Ishikawa (cell line): ENCODE results near the gene FADS2.

ENCODE experiments used
- CEBPB ChIP-seq: IDR thresholded peaks from 2 replicates; pipeline ENCODE4 v1.6.1; 2012
- CREB1 ChIP-seq: IDR thresholded peaks from 2 replicates; pipeline ENCODE4 v1.6.1; 2012; ENCODE audit warnings: low read depth
- EGR1 ChIP-seq: IDR thresholded peaks from 2 replicates; pipeline ENCODE4 v1.6.1; 2012
- EP300 ChIP-seq: IDR thresholded peaks from 2 replicates; pipeline ENCODE4 v1.6.1; 2012; ENCODE audit warnings: borderline replicate concordance
- FOXM1 ChIP-seq: IDR thresholded peaks from 2 replicates; pipeline ENCODE4 v1.6.1; 2012; ENCODE audit warnings: low read depth, borderline replicate concordance
- NFIC ChIP-seq: IDR thresholded peaks from 2 replicates; pipeline ENCODE4 v1.6.1; 2012
- RAD21 ChIP-seq: IDR thresholded peaks from 2 replicates; pipeline ENCODE4 v1.6.1; 2012; ENCODE audit warnings: low read depth
- TAF1 ChIP-seq: IDR thresholded peaks from 2 replicates; pipeline ENCODE4 v1.6.1; 2012; ENCODE audit warnings: low read depth, mild to moderate bottlenecking
- TCF12 ChIP-seq: IDR thresholded peaks from 2 replicates; pipeline ENCODE4 v1.6.1; 2012; ENCODE audit warnings: low read depth
- TEAD4 ChIP-seq: IDR thresholded peaks from 2 replicates; pipeline ENCODE4 v1.6.1; 2012
- YY1 ChIP-seq: IDR thresholded peaks from 2 replicates; pipeline ENCODE4 v1.6.1; 2012; ENCODE audit warnings: low read depth
- ZBTB7A ChIP-seq: IDR thresholded peaks from 2 replicates; pipeline ENCODE4 v1.6.1; 2012; ENCODE audit warnings: low read depth
- TF ChIP-seq, protein P1 (sequence below): IDR thresholded peaks from 2 replicates; pipeline ENCODE4 v1.6.1; 2012
- TF ChIP-seq, protein P2 (sequence below): IDR thresholded peaks from 2 replicates; pipeline ENCODE4 v1.6.1; 2012; ENCODE audit warnings: low read depth, mild to moderate bottlenecking
- TF ChIP-seq, protein P3 (sequence below): IDR thresholded peaks from 2 replicates; pipeline ENCODE4 v1.6.1; 2012

Gene FADS2

DNA sequence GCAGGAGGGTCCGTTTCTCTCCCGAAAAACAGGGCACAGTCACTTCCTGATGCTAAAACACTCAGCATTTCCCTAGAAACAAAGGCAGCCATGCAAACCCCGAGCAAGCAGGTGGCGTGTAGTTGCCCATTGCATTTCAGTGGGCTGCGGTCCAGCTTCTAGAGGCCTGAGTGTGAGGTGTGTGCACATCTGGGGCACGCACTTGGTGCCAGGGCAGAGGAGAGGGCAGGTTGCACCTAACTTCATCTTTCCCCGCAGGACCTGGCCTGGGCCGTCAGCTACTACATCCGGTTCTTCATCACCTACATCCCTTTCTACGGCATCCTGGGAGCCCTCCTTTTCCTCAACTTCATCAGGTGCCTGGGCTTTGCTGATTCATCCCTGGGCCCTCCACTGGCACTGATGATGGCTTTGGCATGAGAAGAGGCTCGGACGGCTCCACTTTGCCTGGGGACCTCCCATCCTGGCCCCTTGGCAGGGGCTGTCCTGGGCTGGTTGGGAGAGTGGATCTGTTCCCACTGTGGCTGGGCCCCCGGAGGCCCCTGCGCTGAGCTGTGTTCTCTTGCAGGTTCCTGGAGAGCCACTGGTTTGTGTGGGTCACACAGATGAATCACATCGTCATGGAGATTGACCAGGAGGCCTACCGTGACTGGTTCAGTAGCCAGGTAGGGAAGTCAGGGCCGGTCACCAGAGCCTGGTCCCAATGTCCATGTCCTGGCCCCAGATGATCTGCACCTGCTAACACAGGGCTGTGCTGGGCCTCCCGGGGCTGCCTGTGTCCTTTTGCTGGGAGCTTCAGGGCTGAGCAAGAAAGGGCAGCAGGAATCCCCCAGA is 34.8 kb downstream of the FADS2 start:
- no peak for TF ChIP-seq YY1
- no peak for TF ChIP-seq CEBPB
- TF ChIP-seq FOXM1: no peak
- TF ChIP-seq, protein P1, sequence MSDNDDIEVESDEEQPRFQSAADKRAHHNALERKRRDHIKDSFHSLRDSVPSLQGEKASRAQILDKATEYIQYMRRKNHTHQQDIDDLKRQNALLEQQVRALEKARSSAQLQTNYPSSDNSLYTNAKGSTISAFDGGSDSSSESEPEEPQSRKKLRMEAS: no peak
- no peak for TF ChIP-seq TEAD4
- no peak for TF ChIP-seq TCF12
- no peak for TF ChIP-seq NFIC
- TF ChIP-seq EGR1: no peak
- TF ChIP-seq TAF1: no peak
- TF ChIP-seq, protein P2, sequence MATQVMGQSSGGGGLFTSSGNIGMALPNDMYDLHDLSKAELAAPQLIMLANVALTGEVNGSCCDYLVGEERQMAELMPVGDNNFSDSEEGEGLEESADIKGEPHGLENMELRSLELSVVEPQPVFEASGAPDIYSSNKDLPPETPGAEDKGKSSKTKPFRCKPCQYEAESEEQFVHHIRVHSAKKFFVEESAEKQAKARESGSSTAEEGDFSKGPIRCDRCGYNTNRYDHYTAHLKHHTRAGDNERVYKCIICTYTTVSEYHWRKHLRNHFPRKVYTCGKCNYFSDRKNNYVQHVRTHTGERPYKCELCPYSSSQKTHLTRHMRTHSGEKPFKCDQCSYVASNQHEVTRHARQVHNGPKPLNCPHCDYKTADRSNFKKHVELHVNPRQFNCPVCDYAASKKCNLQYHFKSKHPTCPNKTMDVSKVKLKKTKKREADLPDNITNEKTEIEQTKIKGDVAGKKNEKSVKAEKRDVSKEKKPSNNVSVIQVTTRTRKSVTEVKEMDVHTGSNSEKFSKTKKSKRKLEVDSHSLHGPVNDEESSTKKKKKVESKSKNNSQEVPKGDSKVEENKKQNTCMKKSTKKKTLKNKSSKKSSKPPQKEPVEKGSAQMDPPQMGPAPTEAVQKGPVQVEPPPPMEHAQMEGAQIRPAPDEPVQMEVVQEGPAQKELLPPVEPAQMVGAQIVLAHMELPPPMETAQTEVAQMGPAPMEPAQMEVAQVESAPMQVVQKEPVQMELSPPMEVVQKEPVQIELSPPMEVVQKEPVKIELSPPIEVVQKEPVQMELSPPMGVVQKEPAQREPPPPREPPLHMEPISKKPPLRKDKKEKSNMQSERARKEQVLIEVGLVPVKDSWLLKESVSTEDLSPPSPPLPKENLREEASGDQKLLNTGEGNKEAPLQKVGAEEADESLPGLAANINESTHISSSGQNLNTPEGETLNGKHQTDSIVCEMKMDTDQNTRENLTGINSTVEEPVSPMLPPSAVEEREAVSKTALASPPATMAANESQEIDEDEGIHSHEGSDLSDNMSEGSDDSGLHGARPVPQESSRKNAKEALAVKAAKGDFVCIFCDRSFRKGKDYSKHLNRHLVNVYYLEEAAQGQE: no peak
- TF ChIP-seq CREB1: no peak
- no peak for TF ChIP-seq EP300
- TF ChIP-seq ZBTB7A: no peak
- TF ChIP-seq, protein P3, sequence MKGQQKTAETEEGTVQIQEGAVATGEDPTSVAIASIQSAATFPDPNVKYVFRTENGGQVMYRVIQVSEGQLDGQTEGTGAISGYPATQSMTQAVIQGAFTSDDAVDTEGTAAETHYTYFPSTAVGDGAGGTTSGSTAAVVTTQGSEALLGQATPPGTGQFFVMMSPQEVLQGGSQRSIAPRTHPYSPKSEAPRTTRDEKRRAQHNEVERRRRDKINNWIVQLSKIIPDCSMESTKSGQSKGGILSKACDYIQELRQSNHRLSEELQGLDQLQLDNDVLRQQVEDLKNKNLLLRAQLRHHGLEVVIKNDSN: no peak
- TF ChIP-seq RAD21: no peak

DNA sequence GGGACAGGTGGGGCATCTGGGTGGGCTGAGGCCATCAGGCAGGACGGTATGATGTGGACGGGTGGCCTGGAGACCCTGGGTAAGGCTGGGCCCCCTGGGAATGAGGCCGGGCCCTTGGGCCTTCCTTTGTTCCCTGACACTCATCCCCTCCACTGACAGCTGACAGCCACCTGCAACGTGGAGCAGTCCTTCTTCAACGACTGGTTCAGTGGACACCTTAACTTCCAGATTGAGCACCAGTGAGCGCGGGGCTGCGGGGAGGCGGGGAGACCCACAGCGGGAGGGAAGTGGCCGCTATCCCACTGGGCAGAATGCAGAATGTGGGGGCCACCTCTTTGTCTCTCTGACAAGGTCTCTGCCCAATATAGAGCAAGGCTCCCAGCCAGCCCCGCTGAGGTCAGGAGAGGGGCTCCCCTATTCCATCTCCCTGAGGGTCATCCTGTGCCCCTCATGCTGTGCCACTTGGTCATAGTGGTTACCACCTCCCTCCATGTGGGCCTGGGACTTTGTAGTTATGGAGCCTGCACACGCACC is 35.5 kb downstream of the FADS2 start:
- TF ChIP-seq EP300: no peak
- TF ChIP-seq EGR1: no peak
- no peak for TF ChIP-seq TCF12
- no peak for TF ChIP-seq ZBTB7A
- no peak for TF ChIP-seq RAD21
- no peak for TF ChIP-seq CEBPB
- no peak for TF ChIP-seq NFIC
- TF ChIP-seq CREB1: no peak

DNA sequence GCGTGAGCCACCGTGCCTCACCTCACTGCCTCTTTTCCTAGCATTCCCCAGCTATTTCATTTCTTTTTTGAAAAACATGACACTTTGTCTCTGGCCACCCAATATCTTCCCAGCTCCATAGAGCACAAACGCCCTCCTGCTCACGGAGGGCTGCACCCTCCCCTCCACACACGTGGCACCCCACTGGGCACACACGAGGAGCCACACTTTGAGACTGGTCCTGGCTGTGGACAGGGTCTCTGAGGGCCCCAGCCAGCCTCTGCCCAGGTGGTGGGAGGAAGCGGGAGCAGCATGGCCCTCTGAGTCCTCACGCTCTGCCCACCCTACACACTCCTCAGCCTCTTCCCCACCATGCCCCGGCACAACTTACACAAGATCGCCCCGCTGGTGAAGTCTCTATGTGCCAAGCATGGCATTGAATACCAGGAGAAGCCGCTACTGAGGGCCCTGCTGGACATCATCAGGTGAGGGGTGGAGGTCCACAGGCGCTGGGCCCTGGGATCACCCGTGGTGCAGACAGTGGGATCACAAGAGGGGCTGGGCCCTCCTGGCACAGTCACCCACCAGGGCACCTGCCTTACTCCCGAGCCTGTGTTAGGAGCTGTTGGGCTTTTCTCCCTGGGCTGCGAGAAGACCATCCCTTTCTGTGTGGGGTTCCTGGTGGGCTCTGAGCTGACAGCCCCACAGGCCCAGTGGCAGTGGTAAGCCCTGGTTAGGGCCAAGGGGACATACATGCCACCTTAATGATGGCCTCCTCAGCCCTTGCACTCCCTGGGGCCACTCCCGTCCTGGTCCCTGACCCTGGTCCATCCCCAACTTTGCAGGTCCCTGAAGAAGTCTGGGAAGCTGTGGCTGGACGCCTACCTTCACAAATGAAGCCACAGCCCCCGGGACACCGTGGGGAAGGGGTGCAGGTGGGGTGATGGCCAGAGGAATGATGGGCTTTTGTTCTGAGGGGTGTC is 37.0 kb downstream of the FADS2 start:
- TF ChIP-seq FOXM1 (no peak), CEBPB (no peak), RAD21 (no peak), EGR1 (no peak), TCF12 (no peak), EP300 (no peak), TAF1 (no peak), TEAD4 (no peak), ZBTB7A (no peak), CREB1 (no peak), YY1 (no peak), NFIC (no peak)
- TF ChIP-seq, protein P2: no peak
- TF ChIP-seq, protein P1: no peak
- TF ChIP-seq, protein P3: no peak

DNA sequence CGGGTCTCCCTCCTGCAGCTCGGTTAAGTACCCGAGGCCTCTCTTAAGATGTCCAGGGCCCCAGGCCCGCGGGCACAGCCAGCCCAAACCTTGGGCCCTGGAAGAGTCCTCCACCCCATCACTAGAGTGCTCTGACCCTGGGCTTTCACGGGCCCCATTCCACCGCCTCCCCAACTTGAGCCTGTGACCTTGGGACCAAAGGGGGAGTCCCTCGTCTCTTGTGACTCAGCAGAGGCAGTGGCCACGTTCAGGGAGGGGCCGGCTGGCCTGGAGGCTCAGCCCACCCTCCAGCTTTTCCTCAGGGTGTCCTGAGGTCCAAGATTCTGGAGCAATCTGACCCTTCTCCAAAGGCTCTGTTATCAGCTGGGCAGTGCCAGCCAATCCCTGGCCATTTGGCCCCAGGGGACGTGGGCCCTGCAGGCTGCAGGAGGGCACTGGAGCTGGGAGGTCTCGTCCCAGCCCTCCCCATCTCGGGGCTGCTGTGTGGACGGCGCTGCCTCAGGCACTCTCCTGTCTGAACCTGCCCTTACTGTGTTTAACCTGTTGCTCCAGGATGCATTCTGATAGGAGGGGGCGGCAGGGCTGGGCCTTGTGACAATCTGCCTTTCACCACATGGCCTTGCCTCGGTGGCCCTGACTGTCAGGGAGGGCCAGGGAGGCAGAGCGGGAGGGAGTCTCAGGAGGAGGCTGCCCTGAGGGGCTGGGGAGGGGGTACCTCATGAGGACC is 38.3 kb downstream of the FADS2 start:
- TF ChIP-seq TAF1: no peak
- TF ChIP-seq RAD21: no peak
- TF ChIP-seq FOXM1: no peak
- no peak for TF ChIP-seq CEBPB
- TF ChIP-seq TCF12: no peak
- TF ChIP-seq, protein P3: no peak
- TF ChIP-seq ZBTB7A: no peak
- TF ChIP-seq EP300: no peak
- TF ChIP-seq, protein P1: no peak
